Glomerular endothelial cell (primary cell): ENCODE results near the gene ZNF283. TPM values are rescaled to one million over a fixed set of nuclear protein-coding genes. Genes with fewer than 3 reads are reported as not detected.
"Not testable (repeated sequence)": the region's sequence is repeated elsewhere in the genome, so short reads cannot be mapped to it uniquely, and the experiment has no call there.

ENCODE experiments used
- DNase-seq: peaks from one replicate; pipeline ENCODE4 v3.0.0-alpha.2; 2011; ENCODE audit warnings: low read depth, low spot score; ENCODE audit errors: extremely low read depth
- total RNA-seq: library from RNA; depleted of rRNA; stranded (reverse); fragments of >200 nt; gene quantifications from 2 replicates; pipeline ENCODE4 v1.2.3, GENCODE V29; 2015

Gene ZNF283
- total RNA-seq, 1 donor from 2014 or later, result 6.3 TPM

GRCh38 chr19:43798546-43799409 is 28.3 kb upstream of the ZNF283 start:
- DNase-seq, result no peak

GRCh38 chr19:43799502-43800142 is 27.5 kb upstream of the ZNF283 start:
- DNase-seq, result no peak

GRCh38 chr19:43802216-43802951 is 24.7 kb upstream of the ZNF283 start, which contains the start of gene LYPD5:
Gene LYPD5 (minus strand): TSS chr19:43802447. CDS start chr19:43802380, 67 bp downstream.
- no peak for DNase-seq

- DNase-seq, result no peak
These were observed 22.7 kb upstream of the ZNF283 start for GRCh38 chr19:43804432-43804831.

GRCh38 chr19:43806401-43806800 is 20.7 kb upstream of the ZNF283 start:
- DNase-seq, result not testable (repeated sequence)

GRCh38 chr19:43806848-43807247 is 20.3 kb upstream of the ZNF283 start:
- DNase-seq, result no peak

- no peak for DNase-seq
These were observed 19.5 kb upstream of the ZNF283 start for GRCh38 chr19:43807651-43808050.

- DNase-seq, result peak; percentile 47
These were observed 17.1 kb upstream of the ZNF283 start for GRCh38 chr19:43809762-43810696.

GRCh38 chr19:43811837-43812236 is 15.3 kb upstream of the ZNF283 start:
- no peak for DNase-seq

- DNase-seq, result no peak
These were observed 14.9 kb upstream of the ZNF283 start for GRCh38 chr19:43812259-43812658.

GRCh38 chr19:43812688-43813087 is 14.4 kb upstream of the ZNF283 start:
- no peak for DNase-seq

- DNase-seq, result no peak
These were observed 12.3 kb upstream of the ZNF283 start for GRCh38 chr19:43814663-43815352.

GRCh38 chr19:43817454-43817853 is 9.7 kb upstream of the ZNF283 start:
- DNase-seq, result not testable (repeated sequence)

- DNase-seq, result no peak
These were observed 8.6 kb upstream of the ZNF283 start for GRCh38 chr19:43818500-43818899.

GRCh38 chr19:43820098-43820883 is 6.8 kb upstream of the ZNF283 start:
- DNase-seq, result no peak

- no peak for DNase-seq
These were observed 6.3 kb upstream of the ZNF283 start for GRCh38 chr19:43820884-43821215.

- not testable (repeated sequence) for DNase-seq
These were observed 3.3 kb upstream of the ZNF283 start for GRCh38 chr19:43823856-43824255.

GRCh38 chr19:43824572-43824971 is 2.5 kb upstream of the ZNF283 start:
- DNase-seq, result not testable (repeated sequence)

- DNase-seq, result no peak
These were observed 12.0 kb downstream of the ZNF283 start for GRCh38 chr19:43839139-43839538.
